DOHH2 (cell line): ENCODE measurements around the gene DCAF6.

ENCODE experiments used
- EZH2phosphoT487 ChIP-seq: fragments of 200-600 bp; sonication (generic); IDR thresholded peaks from 2 replicates; pipeline ENCODE4 v1.6.1; 2017; ENCODE audit warnings: borderline replicate concordance, mild to moderate bottlenecking, antibody characterized with exemption, low read length, moderate library complexity, mixed read lengths
- TF ChIP-seq, protein P1 (sequence below): fragments of 200-600 bp; sonication (generic); IDR thresholded peaks from one replicate; pipeline ENCODE4 v1.5.1; 2014; ENCODE audit warnings: antibody characterized with exemption, mild to moderate bottlenecking, low read depth, low read length; ENCODE audit not compliant: poor library complexity, severe bottlenecking

DNA sequence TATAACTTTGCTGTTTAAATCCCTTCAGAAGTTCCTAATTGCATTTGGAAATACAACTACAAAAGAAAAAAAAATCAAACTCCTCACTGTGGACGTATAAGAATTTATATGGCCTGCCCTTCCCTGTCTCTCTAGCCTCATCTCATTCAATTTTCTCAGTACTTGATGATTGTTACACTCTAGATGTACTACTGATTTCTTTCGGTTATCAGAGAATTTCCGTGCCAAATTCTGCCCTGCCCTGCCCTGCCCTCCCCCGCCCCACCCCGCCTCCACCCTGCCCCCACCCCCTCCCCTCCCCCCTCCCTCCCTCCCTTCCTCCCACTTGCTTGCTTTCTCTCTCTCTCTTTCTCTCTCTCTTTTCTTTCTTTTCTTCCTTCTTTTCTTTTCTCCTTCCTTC lies 72.1 kb downstream of the DCAF6 start:
- TF ChIP-seq, protein P1, sequence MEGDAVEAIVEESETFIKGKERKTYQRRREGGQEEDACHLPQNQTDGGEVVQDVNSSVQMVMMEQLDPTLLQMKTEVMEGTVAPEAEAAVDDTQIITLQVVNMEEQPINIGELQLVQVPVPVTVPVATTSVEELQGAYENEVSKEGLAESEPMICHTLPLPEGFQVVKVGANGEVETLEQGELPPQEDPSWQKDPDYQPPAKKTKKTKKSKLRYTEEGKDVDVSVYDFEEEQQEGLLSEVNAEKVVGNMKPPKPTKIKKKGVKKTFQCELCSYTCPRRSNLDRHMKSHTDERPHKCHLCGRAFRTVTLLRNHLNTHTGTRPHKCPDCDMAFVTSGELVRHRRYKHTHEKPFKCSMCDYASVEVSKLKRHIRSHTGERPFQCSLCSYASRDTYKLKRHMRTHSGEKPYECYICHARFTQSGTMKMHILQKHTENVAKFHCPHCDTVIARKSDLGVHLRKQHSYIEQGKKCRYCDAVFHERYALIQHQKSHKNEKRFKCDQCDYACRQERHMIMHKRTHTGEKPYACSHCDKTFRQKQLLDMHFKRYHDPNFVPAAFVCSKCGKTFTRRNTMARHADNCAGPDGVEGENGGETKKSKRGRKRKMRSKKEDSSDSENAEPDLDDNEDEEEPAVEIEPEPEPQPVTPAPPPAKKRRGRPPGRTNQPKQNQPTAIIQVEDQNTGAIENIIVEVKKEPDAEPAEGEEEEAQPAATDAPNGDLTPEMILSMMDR, result no peak
- TF ChIP-seq EZH2phosphoT487, result no peak
